Smooth muscle cell (in vitro differentiated cells): ENCODE measurements around the gene NUCKS1. TPM values are rescaled to one million over a fixed set of nuclear protein-coding genes. Genes with fewer than 3 reads are reported as not detected.

ENCODE experiments used
- DNase-seq: peaks from one replicate; lab custom pipeline; 2025; ENCODE audit not compliant: unreplicated experiment; lab: John Stamatoyannopoulos, UW
- H2AFZ ChIP-seq: fragments of 200-600 bp; sonication (generic); 2 replicates; pipeline ENCODE4 v1.6.0; 2016; ENCODE audit warnings: antibody characterized with exemption, low read depth, mild to moderate bottlenecking
- H3F3A ChIP-seq: fragments of 200-600 bp; sonication (generic); 2 replicates; pipeline ENCODE4 v1.6.0; 2017; ENCODE audit warnings: antibody characterized with exemption, low read depth
- H3K27ac ChIP-seq: fragments of 200-600 bp; sonication (generic); 2 replicates; pipeline ENCODE4 v1.5.1; 2016; ENCODE audit warnings: low read depth, mild to moderate bottlenecking
- H3K27me3 ChIP-seq: fragments of 200-600 bp; sonication (generic); 2 replicates; pipeline ENCODE4 v1.6.1; 2016; ENCODE audit warnings: low read depth, mild to moderate bottlenecking
- H3K36me3 ChIP-seq: fragments of 200-600 bp; sonication (generic); 2 replicates; pipeline ENCODE4 v1.5.1; 2016; ENCODE audit warnings: low read depth
- H3K4me1 ChIP-seq: fragments of 200-600 bp; sonication (generic); 2 replicates; pipeline ENCODE4 v1.5.1; 2016; ENCODE audit warnings: low read depth
- H3K4me2 ChIP-seq: fragments of 200-600 bp; sonication (generic); 2 replicates; pipeline ENCODE4 v1.6.0; 2016; ENCODE audit warnings: mild to moderate bottlenecking
- H3K4me3 ChIP-seq: fragments of 200-600 bp; sonication (generic); 2 replicates; pipeline ENCODE4 v1.5.1; 2016; ENCODE audit warnings: mild to moderate bottlenecking
- H3K79me2 ChIP-seq: fragments of 200-600 bp; sonication (generic); 2 replicates; pipeline ENCODE4 v1.6.0; 2016; ENCODE audit warnings: low read depth, mild to moderate bottlenecking
- H3K9ac ChIP-seq: fragments of 200-600 bp; sonication (generic); 2 replicates; pipeline ENCODE4 v1.6.0; 2016; ENCODE audit warnings: low read depth
- H3K9me3 ChIP-seq: fragments of 200-600 bp; sonication (generic); replicated peaks from 2 replicates; pipeline ENCODE4 v1.5.1; 2016; ENCODE audit warnings: low read depth
- H4K20me1 ChIP-seq: fragments of 200-600 bp; sonication (generic); 2 replicates; pipeline ENCODE4 v1.6.0; 2016; ENCODE audit warnings: low read depth
- WGBS: methylation state at CpG from one replicate; pipeline ENCODE4 v1.1.7; 2016; ENCODE audit warnings: low lambda C conversion rate; 5-methylcytosine and 5-hydroxymethylcytosine counted together
- polyA plus RNA-seq: library from polyadenylated mRNA; unstranded; fragments of >200 nt; fragmentation: Nextera tagmentation; extraction: Ambion mirVana; gene quantifications from 2 replicates; pipeline ENCODE4 v1.2.1, GENCODE V29; 2016
- total RNA-seq: library from RNA; depleted of rRNA; stranded (reverse); fragments of >200 nt; gene quantifications from 2 replicates; pipeline ENCODE4 v1.2.3, GENCODE V29; 2014
- TF ChIP-seq, protein P1 (sequence below): fragments of 200-600 bp; sonication (generic); IDR thresholded peaks from 2 replicates; pipeline ENCODE4 v1.5.1; 2017; ENCODE audit warnings: borderline replicate concordance, mild to moderate bottlenecking, antibody characterized with exemption; ENCODE audit not compliant: insufficient read depth, poor library complexity, severe bottlenecking

NUCKS1 gene
- total and polyA plus RNA-seq, 2 experiments from 2014 or later = 29.1 to 139 TPM

GRCh38 chr1:205783904-205784303 lies 33.9 kb upstream of the NUCKS1 start:
- Histone ChIP-seq H3K79me2 (no peaks in the 10 kb centered on the region), H2AFZ (no peak overlapping the region), H3K4me2 (no peak overlapping the region), H3K4me3 (no peak overlapping the region), H3K9ac (no peak overlapping the region), H3K27ac (no peak overlapping the region), H3K4me1 (peaks cover 5% of the 10 kb centered on the region), H3K36me3 (no peaks in the 10 kb centered on the region), H3K9me3 (no peaks in the 10 kb centered on the region), H3K27me3 (no peaks in the 10 kb centered on the region), H3F3A (no peaks in the 10 kb centered on the region), H4K20me1 (no peaks in the 10 kb centered on the region)
- no peak for DNase-seq
- TF ChIP-seq, protein P1, sequence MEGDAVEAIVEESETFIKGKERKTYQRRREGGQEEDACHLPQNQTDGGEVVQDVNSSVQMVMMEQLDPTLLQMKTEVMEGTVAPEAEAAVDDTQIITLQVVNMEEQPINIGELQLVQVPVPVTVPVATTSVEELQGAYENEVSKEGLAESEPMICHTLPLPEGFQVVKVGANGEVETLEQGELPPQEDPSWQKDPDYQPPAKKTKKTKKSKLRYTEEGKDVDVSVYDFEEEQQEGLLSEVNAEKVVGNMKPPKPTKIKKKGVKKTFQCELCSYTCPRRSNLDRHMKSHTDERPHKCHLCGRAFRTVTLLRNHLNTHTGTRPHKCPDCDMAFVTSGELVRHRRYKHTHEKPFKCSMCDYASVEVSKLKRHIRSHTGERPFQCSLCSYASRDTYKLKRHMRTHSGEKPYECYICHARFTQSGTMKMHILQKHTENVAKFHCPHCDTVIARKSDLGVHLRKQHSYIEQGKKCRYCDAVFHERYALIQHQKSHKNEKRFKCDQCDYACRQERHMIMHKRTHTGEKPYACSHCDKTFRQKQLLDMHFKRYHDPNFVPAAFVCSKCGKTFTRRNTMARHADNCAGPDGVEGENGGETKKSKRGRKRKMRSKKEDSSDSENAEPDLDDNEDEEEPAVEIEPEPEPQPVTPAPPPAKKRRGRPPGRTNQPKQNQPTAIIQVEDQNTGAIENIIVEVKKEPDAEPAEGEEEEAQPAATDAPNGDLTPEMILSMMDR = no peak
- 98% methylated on average over 4 of the region's 4 CpGs for WGBS

- no peak overlapping the region for H3K9ac ChIP-seq
- H3K36me3 ChIP-seq = no peaks in the 10 kb centered on the region
- DNase-seq = no peak
- TF ChIP-seq, protein P1 = no peak
- no peaks in the 10 kb centered on the region for H3F3A ChIP-seq
- H3K4me1 ChIP-seq = peaks cover 5% of the 10 kb centered on the region
- H3K27ac ChIP-seq = no peak overlapping the region
- H3K4me3 ChIP-seq = no peak overlapping the region
- no peaks in the 10 kb centered on the region for H3K27me3 ChIP-seq
- H3K9me3 ChIP-seq = no peaks in the 10 kb centered on the region
- no peak overlapping the region for H3K4me2 ChIP-seq
- no peak overlapping the region for H2AFZ ChIP-seq
- no peaks in the 10 kb centered on the region for H4K20me1 ChIP-seq
- H3K79me2 ChIP-seq = no peaks in the 10 kb centered on the region
These were observed 33.4 kb upstream of the NUCKS1 start for GRCh38 chr1:205783433-205783795.

- no peaks in the 10 kb centered on the region for H3K27me3 ChIP-seq
- H3K27ac ChIP-seq = no peak overlapping the region
- H3K9me3 ChIP-seq = no peaks in the 10 kb centered on the region
- H3K79me2 ChIP-seq = no peaks in the 10 kb centered on the region
- H3K4me3 ChIP-seq = no peak overlapping the region
- TF ChIP-seq, protein P1 = no peak
- H2AFZ ChIP-seq = no peak overlapping the region
- no peak overlapping the region for H3K4me2 ChIP-seq
- no peaks in the 10 kb centered on the region for H3K36me3 ChIP-seq
- no peaks in the 10 kb centered on the region for H3F3A ChIP-seq
- no peak overlapping the region for H3K9ac ChIP-seq
- DNase-seq = no peak
- WGBS = 89% methylated on average over 4 of the region's 4 CpGs
- peaks cover 5% of the 10 kb centered on the region for H3K4me1 ChIP-seq
- no peaks in the 10 kb centered on the region for H4K20me1 ChIP-seq
These were observed 32.8 kb upstream of the NUCKS1 start for GRCh38 chr1:205782627-205783432.

GRCh38 chr1:205780335-205780734 lies 30.4 kb upstream of the NUCKS1 start:
- Histone ChIP-seq H3K4me1 (peaks cover 3% of the 10 kb centered on the region), H4K20me1 (no peaks in the 10 kb centered on the region), H3K4me2 (no peak overlapping the region), H3K4me3 (no peak overlapping the region), H3F3A (no peaks in the 10 kb centered on the region), H3K27me3 (no peaks in the 10 kb centered on the region), H3K36me3 (no peaks in the 10 kb centered on the region), H3K9me3 (no peaks in the 10 kb centered on the region), H3K27ac (no peak overlapping the region), H3K79me2 (no peaks in the 10 kb centered on the region), H2AFZ (no peak overlapping the region), H3K9ac (no peak overlapping the region)
- no peak for DNase-seq
- 86% methylated on average over 5 of the region's 5 CpGs for WGBS
- TF ChIP-seq, protein P1 = no peak
